HG02759 (cell line): ENCODE measurements around the gene MRPL39.
A peak's percentile ranks its signal among the peaks of the same experiment; 100 is the strongest.

Experiments
- ATAC-seq: cut with Tn5 transposase; IDR thresholded peaks from one replicate; pipeline ENCODE4 v1.9.1; 2021; ENCODE audit warnings: mild to moderate bottlenecking, moderate library complexity; ENCODE audit not compliant: unreplicated experiment

The MRPL39 gene

GRCh38 chr21:25569711-25570110 lies 37.6 kb downstream of the MRPL39 start:
- ATAC-seq = no peak

- no peak for ATAC-seq
These were observed 38.2 kb downstream of the MRPL39 start for GRCh38 chr21:25569084-25569483.

GRCh38 chr21:25568246-25568645 lies 39.0 kb downstream of the MRPL39 start:
- no peak for ATAC-seq

- ATAC-seq = no peak
These were observed 39.8 kb downstream of the MRPL39 start for GRCh38 chr21:25567472-25567871.

GRCh38 chr21:25566645-25567044 lies 40.6 kb downstream of the MRPL39 start:
- no peak for ATAC-seq

GRCh38 chr21:25565272-25566211 lies 41.7 kb downstream of the MRPL39 start:
- ATAC-seq = no peak

GRCh38 chr21:25564349-25564948 lies 42.8 kb downstream of the MRPL39 start:
- no peak for ATAC-seq

GRCh38 chr21:25563361-25564116 lies 43.7 kb downstream of the MRPL39 start:
- peak; percentile 21 for ATAC-seq

- no peak for ATAC-seq
These were observed 44.6 kb downstream of the MRPL39 start for GRCh38 chr21:25562660-25563059.

GRCh38 chr21:25561668-25562641 lies 45.3 kb downstream of the MRPL39 start:
- ATAC-seq = peak; percentile 51

GRCh38 chr21:25560891-25561290 lies 46.4 kb downstream of the MRPL39 start:
- ATAC-seq = no peak

GRCh38 chr21:25560271-25560685 lies 47.0 kb downstream of the MRPL39 start:
- ATAC-seq = no peak

GRCh38 chr21:25559746-25560145 lies 47.5 kb downstream of the MRPL39 start:
- ATAC-seq = no peak

GRCh38 chr21:25558123-25558522 lies 49.2 kb downstream of the MRPL39 start:
- no peak for ATAC-seq

- ATAC-seq = no peak
These were observed 50.1 kb downstream of the MRPL39 start for GRCh38 chr21:25557180-25557579.

- no peak for ATAC-seq
These were observed 51.2 kb downstream of the MRPL39 start for GRCh38 chr21:25556091-25556490.

GRCh38 chr21:25555492-25555891 lies 51.8 kb downstream of the MRPL39 start:
- no peak for ATAC-seq

- ATAC-seq = no peak
These were observed 54.4 kb downstream of the MRPL39 start for GRCh38 chr21:25552856-25553255.

GRCh38 chr21:25551569-25551968 lies 55.7 kb downstream of the MRPL39 start:
- ATAC-seq = no peak

- ATAC-seq = no peak
These were observed 56.7 kb downstream of the MRPL39 start for GRCh38 chr21:25550352-25551120.
